HL-60 (cell line): ENCODE results near the gene PDXP.

ENCODE experiments used
- CTCF ChIP-seq: IDR thresholded peaks from one replicate; pipeline ENCODE4 v1.5.1; 2011; ENCODE audit warnings: low read length, control low read depth, inconsistent platforms; ENCODE audit not compliant: insufficient read depth
- REST ChIP-seq: IDR thresholded peaks from 2 replicates; pipeline ENCODE4 v1.6.1; 2012; ENCODE audit warnings: low read depth; ENCODE audit not compliant: insufficient replicate concordance

GRCh38 chr22:37664249-37665101 is 6.0 kb downstream of the PDXP start:
- TF ChIP-seq CTCF (no peak), REST (no peak)
